Endothelial cell of umbilical vein (primary cell): ENCODE measurements around the gene TLR4. TPM values are rescaled to one million over a fixed set of nuclear protein-coding genes. Genes with fewer than 3 reads are reported as not detected.

Experiments
- BruUV-seq: library from RNA; stranded (reverse); fragments of 400-500 nt; replicated peaks from 2 replicates; lab custom pipeline; 2021; lab: Mats Ljungman, UMichigan
- CTCF ChIA-PET: fragments of 300-600, 350-600 bp; sonication (Branson Sonifier 250); formaldehyde crosslinking; loops from one replicate; lab custom pipeline; 2021; ENCODE audit warnings: antibody characterized with exemption, inconsistent platforms; lab: Charles Lee
- POLR2A ChIA-PET: fragments of 300-600, 350-600 bp; sonication (Branson Sonifier 250); formaldehyde crosslinking; loops from one replicate; lab custom pipeline; 2021; ENCODE audit warnings: antibody characterized with exemption, inconsistent platforms; lab: Charles Lee
- DNase-seq: peaks from one replicate; pipeline ENCODE4 v3.0.0-alpha.2; 2011; ENCODE audit warnings: low read depth, low spot score
- FAIRE-seq: peaks from 2 replicates; lab custom pipeline; 2011; peaks lifted over from hg19 to GRCh38; lab: Jason Lieb, UNC
- H2AFZ ChIP-seq: 2 replicates; pipeline ENCODE4 v1.6.0; 2012; ENCODE audit warnings: low read depth, low read length, control low read depth, inconsistent platforms
- H3K27ac ChIP-seq: 2 replicates; pipeline ENCODE4 v1.5.1; 2011; ENCODE audit warnings: low read depth, mild to moderate bottlenecking, control low read depth, low read length, moderate library complexity; ENCODE audit not compliant: insufficient read depth
- H3K27me3 ChIP-seq, 2 experiments: 2 replicates each; pipeline versions ENCODE4 v1.6.0 to v1.6.1; 2011; ENCODE audit warnings: low read length in 2 of 2, mixed read lengths in 1 of 2; ENCODE audit not compliant: control insufficient read depth in 2 of 2, insufficient read depth in 2 of 2
- H3K36me3 ChIP-seq, 2 experiments: 2 replicates in 1 of 2; 3 replicates in 1 of 2; pipeline ENCODE4 v1.5.1; 2011; ENCODE audit warnings: low read length in 2 of 2, mild to moderate bottlenecking in 1 of 2, moderate library complexity in 1 of 2; ENCODE audit not compliant: control insufficient read depth in 2 of 2, insufficient read depth in 2 of 2; ENCODE audit errors: extremely low read depth in 1 of 2
- H3K4me1 ChIP-seq: 3 replicates; pipeline ENCODE4 v1.5.1; 2011; ENCODE audit warnings: mild to moderate bottlenecking, low read length; ENCODE audit not compliant: control insufficient read depth, insufficient read depth; ENCODE audit errors: extremely low read depth
- H3K4me2 ChIP-seq: 2 replicates; pipeline ENCODE4 v1.6.1; 2011; ENCODE audit warnings: low read length, control low read depth, mixed read lengths; ENCODE audit not compliant: insufficient read depth
- H3K4me3 ChIP-seq, 3 experiments: fragments of 200-600 bp in 1 of 3; sonication (generic), shearing (Covaris generic) in 1 of 3; replicated peaks in 1 of 3; 2 replicates each; pipeline ENCODE4 v1.5.1; 2011 to 2016; ENCODE audit warnings: control low read depth in 3 of 3, low read length in 3 of 3, mild to moderate bottlenecking in 2 of 3, inconsistent platforms in 1 of 3, low read depth in 1 of 3, moderate library complexity in 1 of 3; ENCODE audit not compliant: insufficient read depth in 1 of 3
- H3K79me2 ChIP-seq: 2 replicates; pipeline ENCODE4 v1.6.0; 2012; ENCODE audit warnings: low read length, inconsistent platforms; ENCODE audit not compliant: control insufficient read depth, insufficient read depth
- H3K9ac ChIP-seq: replicated peaks from 2 replicates; pipeline ENCODE3; 2011; ENCODE audit warnings: low read length, control low read depth; ENCODE audit not compliant: insufficient read depth; ENCODE audit errors: extremely low read depth
- H3K9me1 ChIP-seq: replicated peaks from 3 replicates; pipeline ENCODE4 v1.6.0; 2011; ENCODE audit warnings: mild to moderate bottlenecking, low read length; ENCODE audit not compliant: control insufficient read depth, insufficient read depth; ENCODE audit errors: extremely low read depth
- H3K9me3 ChIP-seq: replicated peaks from 2 replicates; pipeline ENCODE4 v1.5.1; 2012; ENCODE audit warnings: low read length, inconsistent platforms; ENCODE audit not compliant: control insufficient read depth, insufficient read depth
- H4K20me1 ChIP-seq: replicated peaks from 2 replicates; pipeline ENCODE3; 2011; ENCODE audit warnings: mild to moderate bottlenecking, low read length; ENCODE audit not compliant: control insufficient read depth, insufficient read depth; ENCODE audit errors: extremely low read depth
- EZH2 ChIP-seq: IDR thresholded peaks from 2 replicates; pipeline ENCODE4 v1.6.1; 2012; ENCODE audit warnings: borderline replicate concordance, low read depth, mild to moderate bottlenecking, moderate library complexity, low read length, inconsistent platforms; ENCODE audit not compliant: severe bottlenecking
- FOS ChIP-seq: IDR thresholded peaks from 2 replicates; pipeline ENCODE4 v1.6.1; 2011; ENCODE audit warnings: mild to moderate bottlenecking, low read length, moderate library complexity, borderline replicate concordance; ENCODE audit not compliant: insufficient read depth
- GATA2 ChIP-seq: IDR thresholded peaks from 2 replicates; pipeline ENCODE4 v1.7.0; 2011; ENCODE audit warnings: low read depth, mild to moderate bottlenecking, moderate library complexity, mixed read lengths, low read length; ENCODE audit not compliant: insufficient read length, insufficient read depth
- JUN ChIP-seq: IDR thresholded peaks from 2 replicates; pipeline ENCODE4 v1.6.1; 2011; ENCODE audit warnings: borderline replicate concordance, low read depth; ENCODE audit not compliant: insufficient read length, insufficient read depth
- MYC ChIP-seq: IDR thresholded peaks from one replicate; pipeline ENCODE4 v1.6.1; 2011; ENCODE audit warnings: mild to moderate bottlenecking, low read depth, low read length
- POLR2A ChIP-seq: IDR thresholded peaks from 2 replicates; pipeline ENCODE4 v1.6.1; 2012; ENCODE audit warnings: low read depth, mild to moderate bottlenecking, control low read depth, low read length
- POLR2AphosphoS5 ChIP-seq: IDR thresholded peaks from 2 replicates; pipeline ENCODE4 v1.6.1; 2012; ENCODE audit warnings: low read depth, mild to moderate bottlenecking, control low read depth, low read length, moderate library complexity; ENCODE audit not compliant: insufficient read depth
- dilution Hi-C: fragments of 300-500 bp; cut with MboI; formaldehyde crosslinking; loops from one replicate; pipeline ENCODE4 v1.15.0; 2019; ENCODE audit warnings: low sequenced_read_pairs; ENCODE audit not compliant: extremely low pct_ligation_motif_present
- intact Hi-C: fragments of 100-400 bp; cut with micrococcal nuclease; formaldehyde crosslinking; loops from one replicate; pipeline ENCODE4 v1.10.0; 2022
- polyA plus RNA-seq, 4 experiments: library from polyadenylated mRNA; depleted of rRNA in 3 of 4; stranded (reverse) in 3 of 4; unstranded in 1 of 4; fragments of >200 nt; gene quantifications; 2 replicates each; pipeline versions ENCODE4 v1.2.1 to v1.2.3, GENCODE V29; 2011 to 2012; ENCODE audit warnings: missing spikeins in 1 of 4
- total RNA-seq: library from RNA; stranded (reverse); gene quantifications from 2 replicates; pipeline ENCODE4 v1.2.3, GENCODE V29; 2021
- TF ChIP-seq, protein P1 (sequence below), 2 donors: IDR thresholded peaks; 1 replicate in 1 of 2; 2 replicates in 1 of 2; pipeline ENCODE4 v1.5.1; 2011; ENCODE audit warnings: low read length in 2 of 2, mild to moderate bottlenecking in 2 of 2, moderate library complexity in 2 of 2, control low read depth in 1 of 2, inconsistent platforms in 1 of 2, low read depth in 1 of 2; ENCODE audit not compliant: insufficient read depth in 1 of 2; ENCODE audit errors: extremely low read depth in 1 of 2
- TF ChIP-seq, protein P2 (sequence below): IDR thresholded peaks from 2 replicates; pipeline ENCODE4 v1.6.1; 2011; ENCODE audit not compliant: insufficient read depth, insufficient read length

Gene TLR4
- total and polyA plus RNA-seq, 2 donors (not counting 3 experiments of a cell fraction or from before 2014, with no cell fraction given): 18.2 to 38.6 TPM

DNA sequence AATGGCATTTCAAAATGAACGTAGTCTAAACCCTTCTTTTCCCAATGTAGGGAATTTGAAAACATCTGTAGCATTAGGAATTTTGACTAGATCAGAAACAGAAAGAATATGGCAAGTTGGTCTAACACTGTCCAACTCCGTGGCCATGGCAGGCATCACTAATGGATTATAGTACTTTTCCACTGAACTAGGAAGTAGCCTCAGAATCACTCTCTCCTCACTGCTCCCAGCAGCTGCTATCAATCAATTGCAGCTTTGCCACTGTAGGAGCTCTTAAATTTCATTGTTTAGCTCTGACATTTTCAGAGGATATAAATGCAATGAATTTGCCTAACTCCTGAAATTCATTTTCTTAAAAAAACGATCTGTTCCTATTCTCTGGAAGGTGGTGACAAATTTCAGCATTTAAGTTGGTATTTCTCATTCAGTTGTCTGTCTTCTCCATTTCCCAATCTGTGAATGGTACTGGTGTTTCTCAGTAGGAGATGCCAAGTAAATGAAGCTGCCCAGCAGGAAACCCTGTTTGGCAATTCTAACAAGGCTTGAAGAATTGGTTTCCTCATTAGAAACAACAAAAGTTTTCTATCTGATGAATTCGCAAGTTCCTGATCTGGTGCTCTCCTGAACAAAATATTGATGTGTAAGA lies 64.7 kb downstream of the TLR4 start:
- no peak for TF ChIP-seq MYC
- TF ChIP-seq, protein P1, sequence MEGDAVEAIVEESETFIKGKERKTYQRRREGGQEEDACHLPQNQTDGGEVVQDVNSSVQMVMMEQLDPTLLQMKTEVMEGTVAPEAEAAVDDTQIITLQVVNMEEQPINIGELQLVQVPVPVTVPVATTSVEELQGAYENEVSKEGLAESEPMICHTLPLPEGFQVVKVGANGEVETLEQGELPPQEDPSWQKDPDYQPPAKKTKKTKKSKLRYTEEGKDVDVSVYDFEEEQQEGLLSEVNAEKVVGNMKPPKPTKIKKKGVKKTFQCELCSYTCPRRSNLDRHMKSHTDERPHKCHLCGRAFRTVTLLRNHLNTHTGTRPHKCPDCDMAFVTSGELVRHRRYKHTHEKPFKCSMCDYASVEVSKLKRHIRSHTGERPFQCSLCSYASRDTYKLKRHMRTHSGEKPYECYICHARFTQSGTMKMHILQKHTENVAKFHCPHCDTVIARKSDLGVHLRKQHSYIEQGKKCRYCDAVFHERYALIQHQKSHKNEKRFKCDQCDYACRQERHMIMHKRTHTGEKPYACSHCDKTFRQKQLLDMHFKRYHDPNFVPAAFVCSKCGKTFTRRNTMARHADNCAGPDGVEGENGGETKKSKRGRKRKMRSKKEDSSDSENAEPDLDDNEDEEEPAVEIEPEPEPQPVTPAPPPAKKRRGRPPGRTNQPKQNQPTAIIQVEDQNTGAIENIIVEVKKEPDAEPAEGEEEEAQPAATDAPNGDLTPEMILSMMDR (IDR thresholded peaks at IDR 0.05; ENCODE audit: extremely low read depth in 1 of 2, insufficient read depth in 1 of 2, low read depth in 1 of 2, low read length in 2 of 2): no peak
- no peak for TF ChIP-seq JUN
- TF ChIP-seq POLR2AphosphoS5: no peak
- H3K4me3 ChIP-seq: no peak overlapping the region
- H3K4me2 ChIP-seq: no peak overlapping the region
- ChIA-PET POLR2A (no interaction called here), CTCF (no interaction called here)
- H3K79me2 ChIP-seq: no peaks in the 10 kb centered on the region
- no peaks in the 10 kb centered on the region for H3K27me3 ChIP-seq
- H3K36me3 ChIP-seq: no peaks in the 10 kb centered on the region
- no TSS peak for BruUV-seq
- intact Hi-C loops (no loop called here), dilution Hi-C loops (no loop called here)
- H3K9me3 ChIP-seq: no peaks in the 10 kb centered on the region
- H2AFZ ChIP-seq: no peak overlapping the region
- H3K27ac ChIP-seq: no peak overlapping the region
- no peak overlapping the region for H3K9ac ChIP-seq
- no peaks in the 10 kb centered on the region for H4K20me1 ChIP-seq
- FAIRE-seq (no peak), DNase-seq (no peak)
- H3K9me1 ChIP-seq: no peaks in the 10 kb centered on the region
- H3K4me1 ChIP-seq: no peaks in the 10 kb centered on the region

DNA sequence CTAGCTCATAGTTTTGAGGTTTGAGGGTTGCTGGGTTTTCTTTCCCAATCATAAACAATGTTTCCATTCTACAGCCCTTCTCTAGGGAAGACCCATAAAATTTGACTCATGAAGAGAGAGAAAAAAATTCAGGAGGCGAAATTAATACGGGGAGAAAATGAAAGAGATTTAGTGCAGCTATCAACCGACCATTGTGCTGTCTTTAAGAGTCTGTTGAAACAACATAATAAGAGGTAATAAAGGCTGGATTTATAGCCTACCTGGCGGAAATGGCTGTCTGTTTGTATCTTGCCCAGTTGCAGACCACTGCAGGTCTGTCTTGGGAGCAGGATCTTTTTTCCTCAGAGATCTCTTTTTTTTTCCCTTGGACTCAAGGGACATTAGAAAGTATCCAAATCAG lies 66.9 kb downstream of the TLR4 start:
- Histone ChIP-seq H3K4me3 (no peak overlapping the region), H3K9me3 (no peaks in the 10 kb centered on the region), H3K27me3 (no peaks in the 10 kb centered on the region), H3K4me1 (no peaks in the 10 kb centered on the region), H3K4me2 (no peak overlapping the region), H3K36me3 (no peaks in the 10 kb centered on the region), H4K20me1 (no peaks in the 10 kb centered on the region), H3K9me1 (no peaks in the 10 kb centered on the region), H3K27ac (no peak overlapping the region), H3K79me2 (no peaks in the 10 kb centered on the region), H2AFZ (no peak overlapping the region), H3K9ac (no peak overlapping the region)
- intact Hi-C loops: no loop called here
- DNase-seq (no peak), FAIRE-seq (no peak)
- BruUV-seq: no TSS peak
- TF ChIP-seq, protein P2, sequence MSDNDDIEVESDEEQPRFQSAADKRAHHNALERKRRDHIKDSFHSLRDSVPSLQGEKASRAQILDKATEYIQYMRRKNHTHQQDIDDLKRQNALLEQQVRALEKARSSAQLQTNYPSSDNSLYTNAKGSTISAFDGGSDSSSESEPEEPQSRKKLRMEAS: no peak
- TF ChIP-seq JUN (no peak), POLR2AphosphoS5 (no peak), POLR2A (no peak), MYC (no peak), GATA2 (no peak), EZH2 (no peak), FOS (no peak)
- TF ChIP-seq, protein P1 (IDR thresholded peaks at IDR 0.05; ENCODE audit: extremely low read depth in 1 of 2, insufficient read depth in 1 of 2, low read depth in 1 of 2, low read length in 2 of 2): no peak
- dilution Hi-C loops: no loop called here
- CTCF ChIA-PET: no interaction called here
- POLR2A ChIA-PET: no interaction called here
